Activated CD4-positive, CD25-positive, alpha-beta regulatory T cell treated with anti-CD3 and anti-CD28 coated beads, Interleukin-2, amount 50 U/mL, for 16 hours (primary cell): ENCODE results near the gene KAT6B.

Source experiments
- DNase-seq: peaks from one replicate; pipeline ENCODE4 v3.0.0-alpha.2; 2020; ENCODE audit warnings: low read depth, low spot score

The KAT6B gene

DNA sequence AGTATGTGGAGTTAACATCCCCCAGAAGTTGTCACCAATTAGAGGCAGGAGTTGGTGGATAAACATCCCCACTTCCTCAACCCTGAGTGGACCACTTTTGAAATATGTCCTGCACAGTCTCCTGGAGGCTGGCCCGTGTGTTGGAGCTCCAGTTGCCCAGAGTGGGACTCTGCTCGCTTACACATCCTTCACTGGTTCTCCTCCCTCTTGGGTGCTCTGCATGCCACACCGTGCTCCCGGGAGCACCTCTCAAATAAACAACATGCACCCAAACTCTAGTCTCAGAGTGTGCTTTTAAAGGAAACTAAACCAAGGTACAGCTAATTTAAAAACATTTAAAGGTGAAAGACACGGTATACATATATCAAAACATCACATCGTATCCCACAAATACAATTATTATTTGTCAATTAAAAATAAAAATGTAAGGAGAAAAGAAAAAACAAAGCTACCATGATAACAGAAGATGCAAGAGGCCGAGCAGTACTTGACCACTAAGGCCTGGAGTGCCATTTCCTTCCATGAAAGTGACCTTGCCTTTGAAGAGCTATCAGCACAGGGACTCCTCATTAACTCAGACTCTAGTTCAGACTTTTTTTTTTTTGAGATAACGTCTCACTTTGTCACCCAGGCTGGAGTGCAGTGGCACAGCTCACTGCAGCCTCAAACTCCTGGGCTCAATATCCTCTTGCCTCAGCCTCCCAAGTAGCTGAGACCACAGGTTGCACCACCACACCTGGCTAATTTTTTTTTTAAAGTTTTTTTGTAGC lies 237.2 kb downstream of the KAT6B start:
- DNase-seq = no peak

DNA sequence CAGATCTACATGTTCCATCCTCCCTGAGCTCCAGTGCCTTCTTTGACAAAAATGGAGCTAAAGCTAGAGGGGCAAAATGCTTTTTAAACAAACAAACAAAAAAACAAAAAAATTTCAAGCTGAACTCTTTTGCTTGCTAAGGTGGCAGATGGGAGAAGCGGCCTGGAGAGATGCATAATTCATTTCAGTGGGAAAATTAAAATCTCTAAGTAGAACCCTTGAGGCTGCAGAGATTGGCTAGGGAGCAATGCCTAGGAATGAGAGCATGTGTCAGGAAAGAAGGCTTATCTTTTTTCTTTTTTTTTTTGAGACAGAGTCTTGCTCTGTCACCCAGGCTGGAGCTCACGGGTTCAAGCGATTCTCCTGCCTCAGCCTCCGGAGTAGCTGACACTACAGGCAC lies 238.7 kb downstream of the KAT6B start:
- DNase-seq = no peak

DNA sequence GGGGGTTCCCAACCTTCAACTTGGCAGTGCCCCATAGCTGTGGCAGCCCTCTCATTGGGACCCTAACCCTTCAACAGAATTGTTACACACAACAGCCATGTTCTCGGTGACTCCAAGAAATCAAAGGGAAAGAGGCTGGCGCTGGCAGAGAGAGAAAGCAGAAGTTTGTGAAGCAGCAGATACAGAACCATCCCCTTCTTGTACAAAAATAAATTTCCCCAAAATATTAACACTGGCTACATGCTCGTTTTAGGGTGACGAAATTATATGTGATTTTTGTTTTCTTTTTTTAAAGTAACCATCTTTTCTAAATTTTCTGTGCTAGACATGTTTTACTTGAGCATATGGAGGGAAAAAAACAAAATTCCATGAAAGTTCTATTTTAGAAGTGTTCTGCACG lies 239.9 kb downstream of the KAT6B start:
- no peak for DNase-seq

DNA sequence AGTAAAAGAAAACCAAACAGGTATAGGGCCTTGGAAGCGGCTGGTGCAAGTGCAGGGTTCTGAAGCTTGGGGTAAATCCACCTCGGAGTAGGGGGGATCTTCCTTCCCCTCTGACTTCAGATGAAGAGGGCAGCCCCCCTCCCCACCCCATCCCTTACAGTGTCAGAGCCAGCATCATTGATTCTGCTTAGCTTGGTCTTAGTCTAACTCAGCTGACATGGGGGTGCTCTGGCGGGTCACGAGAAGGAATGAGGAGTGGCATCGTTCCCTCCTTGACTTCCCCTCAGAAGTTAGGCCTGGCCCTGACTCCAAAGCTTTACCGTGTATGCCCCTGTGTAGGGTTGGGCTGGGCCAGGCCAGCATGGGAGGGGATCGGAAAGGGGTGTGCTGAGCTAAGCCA lies 240.9 kb downstream of the KAT6B start:
- DNase-seq = no peak

DNA sequence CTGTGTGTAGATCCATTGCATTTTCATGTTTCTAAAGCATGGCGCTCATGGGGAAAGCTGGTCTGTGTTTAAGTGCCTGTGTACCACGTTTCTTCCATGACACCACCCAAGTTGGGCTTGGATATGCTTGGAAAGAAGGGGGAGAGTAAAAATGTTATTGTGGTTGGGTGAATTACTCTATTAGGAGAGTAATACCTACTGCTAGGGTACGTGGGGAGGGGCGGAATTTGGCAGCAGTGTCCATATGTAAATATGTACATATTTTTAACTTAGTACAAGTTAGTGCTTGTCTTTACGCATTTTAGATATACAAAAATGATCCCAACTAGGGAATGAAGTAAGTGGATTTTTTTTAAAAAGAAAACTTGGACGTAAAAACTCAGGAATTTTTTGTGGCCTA lies 242.1 kb downstream of the KAT6B start:
- no peak for DNase-seq

DNA sequence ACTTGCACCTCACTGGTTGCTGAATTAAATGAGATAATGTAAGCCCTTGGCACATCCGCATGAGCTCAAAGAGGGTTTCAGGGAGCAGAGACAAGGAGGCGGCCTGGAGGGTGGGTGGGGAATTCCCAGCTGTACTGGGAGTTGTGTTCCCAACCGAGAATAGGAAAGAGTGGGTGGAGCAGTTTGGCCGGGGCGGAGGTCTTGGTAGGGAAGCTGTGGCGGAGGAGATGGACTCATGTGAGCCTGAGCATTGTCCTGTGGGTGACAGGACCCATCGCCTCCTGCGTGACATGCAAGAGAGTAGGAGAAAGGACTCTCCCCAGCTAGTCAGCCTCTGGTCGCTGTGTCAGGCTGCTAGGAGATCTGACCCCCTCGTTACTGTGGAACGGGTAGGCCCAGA lies 244.1 kb downstream of the KAT6B start:
- DNase-seq = no peak

DNA sequence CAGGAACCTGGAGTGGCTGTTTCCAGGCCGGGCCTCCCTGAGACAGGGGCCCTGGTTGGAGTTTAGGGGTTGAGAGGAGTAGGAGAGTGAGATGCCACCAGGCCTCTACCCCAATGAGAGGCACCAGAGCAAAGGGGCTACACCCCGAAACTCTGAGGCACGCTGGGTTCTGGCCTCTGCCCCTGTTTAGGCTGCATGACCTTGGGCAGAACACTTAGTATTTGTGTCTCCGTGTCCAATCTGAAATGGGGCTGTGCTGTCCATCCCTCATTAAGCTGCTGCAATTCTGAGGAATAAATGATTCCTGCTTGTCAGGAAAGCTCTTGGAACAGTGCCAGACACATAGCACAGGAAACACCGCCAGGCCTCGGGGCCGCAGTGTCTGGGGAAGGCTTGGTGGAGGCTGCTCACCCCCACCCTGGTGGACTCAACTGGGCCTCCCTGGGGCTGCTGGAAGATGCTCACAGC lies 244.6 kb downstream of the KAT6B start:
- no peak for DNase-seq

DNA sequence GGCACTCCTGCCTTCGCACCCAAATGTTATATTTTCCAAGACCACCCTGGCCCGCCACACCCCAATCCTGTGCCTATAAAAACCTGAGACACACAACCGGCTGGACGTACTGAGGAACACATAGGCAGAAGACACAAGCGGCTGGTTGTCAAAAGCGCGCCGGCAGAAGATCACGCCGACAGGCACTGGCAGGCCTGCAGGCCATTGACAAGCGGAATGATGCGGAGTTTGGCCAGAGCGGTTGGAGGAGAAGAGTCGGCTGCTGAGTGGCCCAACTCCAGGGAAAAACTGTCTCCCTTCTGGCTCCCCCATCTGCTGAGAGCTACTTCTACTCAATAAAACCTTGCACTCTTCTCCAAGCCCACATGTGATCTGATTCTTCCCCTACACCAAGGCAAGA lies 245.4 kb downstream of the KAT6B start:
- no peak for DNase-seq

DNA sequence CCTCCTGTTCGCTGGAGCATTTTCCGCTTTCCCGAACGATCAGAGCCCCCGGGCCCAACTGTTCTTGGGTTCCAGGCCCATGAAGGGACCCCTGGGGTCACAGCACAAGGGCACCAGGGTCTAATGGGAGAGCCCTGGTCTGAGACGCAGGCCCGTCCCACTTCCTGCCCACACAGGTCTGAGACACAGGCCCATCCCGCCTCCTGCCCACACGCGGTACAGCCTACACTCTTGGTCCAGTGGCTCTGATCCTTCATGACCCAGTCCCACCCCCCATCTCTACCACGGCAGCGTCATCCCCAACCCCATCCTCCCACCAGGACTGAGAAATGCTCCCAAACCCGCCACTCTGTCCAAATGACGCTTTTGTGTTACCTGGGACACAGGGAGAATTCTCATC lies 246.3 kb downstream of the KAT6B start:
- DNase-seq = no peak

DNA sequence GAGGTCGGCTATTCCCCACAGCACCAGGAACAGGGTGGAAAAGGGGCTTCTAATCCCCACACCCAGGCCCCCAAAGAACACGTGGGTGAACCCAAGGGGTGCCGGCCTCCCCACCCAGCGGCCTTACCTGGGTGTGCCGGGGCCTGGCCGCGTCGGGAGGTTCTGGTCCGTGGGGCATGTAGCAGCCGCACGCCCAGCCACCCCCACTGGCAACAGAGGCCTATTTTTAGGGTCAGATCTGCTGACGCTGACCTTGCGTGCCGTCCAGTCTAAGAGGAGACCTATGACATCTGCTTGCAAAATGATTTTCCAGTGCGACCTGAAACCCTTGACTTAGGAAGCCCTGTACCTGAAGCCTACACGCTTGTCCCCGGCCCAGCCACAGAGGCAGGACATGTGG lies 247.0 kb downstream of the KAT6B start:
- DNase-seq = no peak

DNA sequence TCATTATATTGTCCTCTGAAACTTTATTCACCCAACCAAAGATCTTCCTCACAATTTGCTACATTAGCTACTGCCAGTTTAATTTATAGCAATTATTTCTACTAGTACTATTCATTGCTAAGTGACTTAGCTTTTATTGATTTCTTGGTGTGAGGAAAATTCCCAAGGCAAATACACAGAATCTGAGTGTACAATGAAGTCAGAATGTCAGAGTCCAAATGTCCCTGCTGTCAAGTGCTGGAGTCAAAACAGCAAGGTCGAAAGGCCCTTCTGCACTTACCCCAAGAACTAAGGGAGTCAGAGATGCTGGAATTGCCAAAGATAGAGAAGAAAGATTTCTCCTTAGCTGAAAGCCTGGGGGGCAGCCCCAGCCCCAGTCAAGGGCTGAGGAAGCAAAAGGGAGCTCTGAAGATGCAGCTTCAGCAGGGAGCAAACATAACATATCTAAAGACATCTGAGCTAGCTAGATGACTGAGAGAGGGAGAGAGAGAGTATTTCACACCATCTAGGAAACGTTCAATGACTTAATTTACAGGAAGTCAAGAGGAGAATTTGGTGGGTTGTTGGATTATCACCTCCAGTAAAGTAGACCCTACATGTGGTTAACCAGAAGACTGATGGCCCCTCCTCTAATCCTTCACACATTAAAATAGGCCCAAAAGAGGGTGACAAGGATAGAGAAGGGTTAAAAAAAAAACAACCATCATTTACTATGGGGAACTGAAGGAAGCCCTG lies 248.5 kb downstream of the KAT6B start:
- no peak for DNase-seq

DNA sequence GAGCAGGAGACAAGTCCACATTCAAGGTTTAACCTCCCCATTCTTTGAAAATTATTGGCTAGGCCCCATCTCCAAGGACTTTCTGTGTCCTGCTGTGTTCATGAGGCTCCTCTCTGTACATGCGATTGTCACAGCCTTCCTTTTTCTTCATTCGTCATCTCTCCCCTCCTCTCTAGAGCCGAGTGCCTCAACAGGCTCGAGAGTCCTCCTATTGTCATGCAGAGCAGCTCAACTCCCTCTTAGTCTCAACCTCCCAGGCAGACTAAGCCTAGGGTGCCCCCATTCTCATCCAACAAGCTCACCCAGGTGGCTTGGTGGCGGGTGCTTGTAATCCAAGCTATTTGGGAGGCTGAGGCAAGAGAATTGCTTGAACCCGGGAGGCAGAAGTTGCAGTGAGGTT lies 249.9 kb downstream of the KAT6B start:
- DNase-seq = no peak

DNA sequence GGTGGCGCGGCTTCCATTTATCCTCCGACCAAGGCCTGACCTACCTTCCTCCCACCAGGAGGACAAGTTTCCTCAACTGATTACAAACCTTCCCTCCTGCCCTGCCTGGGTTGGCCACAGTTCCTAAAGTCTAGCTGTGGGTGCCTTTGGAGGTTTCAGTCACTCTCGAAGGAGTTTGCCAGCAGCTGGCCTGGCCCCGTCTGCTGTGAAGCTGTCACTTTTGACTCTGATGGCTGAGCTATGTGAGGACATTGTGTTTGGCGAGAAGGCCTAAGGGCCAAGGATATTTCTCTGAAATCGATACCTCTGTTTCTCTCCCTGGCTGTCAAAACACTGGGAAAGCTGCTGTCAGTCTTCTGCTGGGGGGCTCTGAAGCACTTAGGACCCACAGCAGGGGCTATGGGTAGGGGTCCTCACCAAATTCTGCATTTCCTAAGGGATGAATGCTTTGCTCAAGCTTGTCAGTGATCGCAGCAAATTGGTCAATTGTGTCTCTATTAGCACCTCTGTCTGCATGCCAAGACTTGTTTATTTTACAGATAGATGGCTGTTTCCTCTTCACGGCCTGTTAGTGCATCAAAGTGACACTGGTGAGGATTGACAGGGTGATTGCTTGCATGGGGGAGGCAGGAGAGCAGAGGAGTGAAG lies 253.2 kb downstream of the KAT6B start:
- DNase-seq = no peak

DNA sequence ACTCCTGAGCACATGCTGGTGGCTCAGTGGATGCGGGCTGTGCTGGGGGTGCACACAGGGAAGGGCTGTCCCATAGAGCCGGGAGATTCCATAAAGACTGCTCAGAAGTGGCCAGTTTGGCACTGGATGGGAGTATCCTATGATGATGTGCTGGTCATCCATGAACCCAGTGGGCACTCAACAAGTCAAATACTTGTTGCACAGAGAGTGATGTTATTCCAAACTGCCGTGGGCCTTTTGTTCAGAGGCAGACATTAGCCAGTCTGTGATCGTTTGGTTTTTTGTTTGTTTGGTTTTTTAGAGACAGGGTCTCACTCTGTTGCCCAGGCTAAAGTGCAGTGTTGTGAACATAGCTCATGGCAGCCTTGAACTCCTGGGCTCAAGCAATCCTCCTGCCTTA lies 254.2 kb downstream of the KAT6B start:
- DNase-seq = no peak

DNA sequence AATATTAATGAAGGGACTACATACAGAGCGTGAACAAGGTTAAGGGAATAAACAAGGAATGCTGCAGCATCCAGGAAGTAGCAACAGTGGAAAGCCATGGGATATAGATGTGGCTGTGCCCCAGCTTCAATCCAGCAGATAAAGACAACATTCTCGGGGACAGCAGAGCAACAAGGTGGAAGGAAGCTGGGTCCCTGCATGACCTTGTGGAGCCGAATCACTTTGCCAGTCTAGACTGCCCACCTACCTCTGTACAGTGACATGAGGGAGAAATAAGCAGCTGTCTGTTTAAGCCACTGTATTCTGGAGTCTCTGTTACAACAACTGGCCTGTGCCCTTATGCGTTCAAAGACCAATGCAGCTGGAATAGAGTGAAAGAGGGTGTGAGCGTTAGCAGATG lies 255.0 kb downstream of the KAT6B start:
- DNase-seq = no peak
